Osteoblast (primary cell): ENCODE results near the gene PCBP2. TPM values are rescaled to one million over a fixed set of nuclear protein-coding genes. Genes with fewer than 3 reads are reported as not detected.
"Not testable (repeated sequence)": the region's sequence is repeated elsewhere in the genome, so short reads cannot be mapped to it uniquely, and the experiment has no call there.

ENCODE experiments used
- DNase-seq: peaks from one replicate; pipeline ENCODE4 v3.0.0; 2011; ENCODE audit warnings: low spot score, mixed read lengths; ENCODE audit not compliant: insufficient read length; ENCODE audit errors: missing footprints
- H2AFZ ChIP-seq: 2 replicates; pipeline ENCODE4 v1.6.0; 2011; ENCODE audit warnings: mild to moderate bottlenecking, low read length
- H3K27ac ChIP-seq: 2 replicates; pipeline ENCODE4 v1.5.1; 2011; ENCODE audit warnings: mild to moderate bottlenecking, low read depth, low read length, moderate library complexity
- H3K27me3 ChIP-seq: 2 replicates; pipeline ENCODE4 v1.6.0; 2012; ENCODE audit warnings: mild to moderate bottlenecking, control low read depth, inconsistent platforms, low read length, moderate library complexity; ENCODE audit not compliant: insufficient read depth
- H3K36me3 ChIP-seq: 2 replicates; pipeline ENCODE4 v1.5.1; 2011; ENCODE audit warnings: mild to moderate bottlenecking, low read length, control low read depth, moderate library complexity; ENCODE audit not compliant: insufficient read depth
- H3K4me1 ChIP-seq: 2 replicates; pipeline ENCODE4 v1.5.1; 2011; ENCODE audit warnings: mild to moderate bottlenecking, low read length, control low read depth, moderate library complexity; ENCODE audit not compliant: insufficient read depth
- H3K4me2 ChIP-seq: 2 replicates; pipeline ENCODE4 v1.6.0; 2011; ENCODE audit warnings: mild to moderate bottlenecking, low read length; ENCODE audit not compliant: insufficient read depth
- H3K4me3 ChIP-seq: fragments of 200-600 bp; sonication (generic); 3 replicates; pipeline ENCODE4 v1.5.1; 2012; ENCODE audit warnings: mild to moderate bottlenecking, low read length, inconsistent platforms; ENCODE audit not compliant: insufficient read depth
- H3K79me2 ChIP-seq: 2 replicates; pipeline ENCODE4 v1.6.0; 2012; ENCODE audit warnings: mild to moderate bottlenecking, low read length, control low read depth, inconsistent platforms; ENCODE audit not compliant: insufficient read depth
- H3K9me3 ChIP-seq: 2 replicates; pipeline ENCODE4 v1.5.1; 2011; ENCODE audit warnings: low read depth, low read length, control low read depth
- H4K20me1 ChIP-seq: 2 replicates; pipeline ENCODE4 v1.6.0; 2012; ENCODE audit warnings: mild to moderate bottlenecking, low read length, control low read depth; ENCODE audit not compliant: insufficient read depth
- CTCF ChIP-seq: IDR thresholded peaks from 2 replicates; pipeline ENCODE4 v1.5.1; 2011; ENCODE audit warnings: mild to moderate bottlenecking, low read depth, low read length, moderate library complexity; ENCODE audit errors: extremely low read depth
- total RNA-seq: library from RNA; depleted of rRNA; stranded (reverse); fragments of >200 nt; gene quantifications from 2 replicates; pipeline ENCODE4 v1.2.3, GENCODE V29; 2012

Gene PCBP2
- total RNA-seq, 1 donor: 247 TPM

- no peak overlapping the region for H3K4me2 ChIP-seq
- DNase-seq: no peak
- no peaks in the 10 kb centered on the region for H3K27me3 ChIP-seq
- H3K9me3 ChIP-seq: no peaks in the 10 kb centered on the region
- H3K79me2 ChIP-seq: no peaks in the 10 kb centered on the region
- H4K20me1 ChIP-seq: no peaks in the 10 kb centered on the region
- peaks cover 9% of the 10 kb centered on the region for H3K4me1 ChIP-seq
- H3K36me3 ChIP-seq: no peaks in the 10 kb centered on the region
- H3K27ac ChIP-seq: no peak overlapping the region
- no peak overlapping the region for H2AFZ ChIP-seq
- H3K4me3 ChIP-seq: no peak overlapping the region
- no peak for TF ChIP-seq CTCF
Measured at GRCh38 chr12:53418221-53418620, 33.7 kb upstream of the PCBP2 start.

GRCh38 chr12:53419756-53420155 lies 32.1 kb upstream of the PCBP2 start:
- Histone ChIP-seq H3K79me2 (no peaks in the 10 kb centered on the region), H3K27ac (no peak overlapping the region), H4K20me1 (no peaks in the 10 kb centered on the region), H3K9me3 (no peaks in the 10 kb centered on the region), H3K36me3 (no peaks in the 10 kb centered on the region), H3K4me1 (peaks cover 9% of the 10 kb centered on the region), H3K4me3 (no peak overlapping the region), H3K4me2 (no peak overlapping the region), H2AFZ (no peak overlapping the region), H3K27me3 (no peaks in the 10 kb centered on the region)
- DNase-seq: no peak
- no peak for TF ChIP-seq CTCF

- H3K4me2 ChIP-seq, H2AFZ ChIP-seq, H3K9me3 ChIP-seq, H3K4me1 ChIP-seq, H4K20me1 ChIP-seq, DNase-seq, H3K79me2 ChIP-seq, H3K4me3 ChIP-seq, H3K27ac ChIP-seq, H3K36me3 ChIP-seq, H3K27me3 ChIP-seq: not testable (repeated sequence)
Measured at GRCh38 chr12:53422247-53422646, 29.7 kb upstream of the PCBP2 start.

GRCh38 chr12:53423597-53423996 lies 28.3 kb upstream of the PCBP2 start, which contains the start of gene AMHR2:
Gene AMHR2, plus strand, starts transcription at chr12:53423855. Its CDS starts 80 bp downstream, at chr12:53423935.
- DNase-seq: no peak
- Histone ChIP-seq H3K4me1 (peaks cover 14% of the 10 kb centered on the region), H2AFZ (no peak within 1 kb of the TSS), H3K36me3 (no peaks in the 10 kb centered on the region), H3K4me2 (no peak within 1 kb of the TSS), H3K9me3 (no peaks in the 10 kb centered on the region), H3K27ac (no peak within 1 kb of the TSS), H3K79me2 (no peaks in the 10 kb centered on the region), H4K20me1 (no peaks in the 10 kb centered on the region), H3K4me3 (no peak within 1 kb of the TSS), H3K27me3 (no peaks in the 10 kb centered on the region)
- TF ChIP-seq CTCF: no peak
